ENCODE results near the gene DCX.

The DCX gene

DNA sequence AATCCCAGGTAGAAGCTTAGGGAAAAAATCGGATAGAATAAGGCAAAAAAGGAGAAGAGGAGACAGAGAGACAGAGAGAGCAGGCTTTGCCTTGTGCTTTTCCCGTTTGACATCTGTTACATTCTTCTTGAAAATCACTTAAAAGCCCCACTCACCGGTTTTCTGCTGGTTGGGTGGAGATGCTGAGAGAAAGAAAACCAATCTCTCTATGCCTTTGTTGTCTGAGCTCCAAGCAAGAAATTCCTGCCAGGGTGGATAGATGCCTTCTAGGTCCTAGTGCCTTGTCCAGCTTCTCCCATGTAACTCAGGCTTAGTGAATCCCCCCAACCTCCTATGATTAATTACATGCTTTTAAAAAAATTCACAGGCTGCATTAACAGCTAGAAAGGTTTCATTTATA is at the start of gene DCX:
Gene DCX (minus strand): TSS at position 210 of the 400 bp plus-strand sequence. CDS start 1,794 bp downstream, outside the sequence.
- no peak for DNase-seq

DNA sequence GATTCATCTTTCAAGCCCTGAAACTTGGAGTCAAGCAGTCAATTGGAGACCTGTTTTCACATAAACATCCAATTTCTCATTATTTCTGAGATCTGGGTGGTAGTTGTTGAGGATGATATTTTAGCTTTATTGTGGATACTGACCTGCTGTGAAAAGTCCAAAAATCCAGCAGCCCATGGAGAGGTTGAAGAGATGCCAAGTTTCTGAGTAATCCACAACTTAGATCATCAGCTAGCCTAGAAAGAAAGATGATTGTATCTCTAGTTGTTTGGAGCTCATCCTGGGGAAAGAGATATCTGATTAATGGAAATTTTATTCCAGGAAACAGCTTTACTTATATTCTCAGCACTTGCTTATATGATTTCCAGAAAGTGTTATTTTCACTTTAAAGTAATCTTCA is 48.6 kb upstream of the DCX start:
- DNase-seq: no peak

DNA sequence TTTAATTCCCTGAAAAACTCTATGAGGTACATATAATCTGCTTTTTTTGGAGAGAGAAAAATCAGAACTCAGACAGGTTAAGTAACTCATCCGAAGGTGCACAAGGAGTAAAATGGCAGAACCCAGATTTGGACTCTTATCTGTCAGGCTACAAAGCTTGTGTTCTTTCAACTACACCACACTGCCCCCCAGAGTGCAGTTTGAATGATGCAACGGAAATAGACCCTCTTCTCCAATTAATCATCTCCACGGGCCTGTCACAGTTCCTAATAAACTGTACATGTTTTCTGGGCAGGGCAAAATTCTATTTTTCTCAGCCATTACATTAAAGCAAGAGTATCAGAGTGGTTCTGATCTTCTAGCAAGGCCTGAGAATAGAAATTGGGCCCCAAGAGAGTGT is 35.3 kb upstream of the DCX start:
- no peak for DNase-seq

DNA sequence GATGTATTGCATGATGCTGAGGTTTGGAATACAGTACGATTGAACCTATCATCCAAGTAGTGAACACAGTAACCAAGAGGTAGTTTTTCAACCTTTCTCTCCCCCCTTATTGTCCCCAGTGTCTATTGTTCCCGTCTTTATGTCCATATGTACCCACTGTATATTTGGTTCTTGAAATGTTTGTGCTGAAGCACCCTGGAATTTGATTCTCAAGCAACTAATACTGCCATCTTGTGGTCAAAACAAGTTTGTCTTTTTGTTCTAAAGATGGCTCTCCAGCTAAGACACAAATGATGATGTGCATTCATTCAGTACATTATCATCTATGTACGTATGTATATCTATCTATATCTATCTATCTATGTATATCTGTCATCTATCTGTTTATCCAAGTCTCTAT is 33.5 kb upstream of the DCX start:
- DNase-seq: no peak

DNA sequence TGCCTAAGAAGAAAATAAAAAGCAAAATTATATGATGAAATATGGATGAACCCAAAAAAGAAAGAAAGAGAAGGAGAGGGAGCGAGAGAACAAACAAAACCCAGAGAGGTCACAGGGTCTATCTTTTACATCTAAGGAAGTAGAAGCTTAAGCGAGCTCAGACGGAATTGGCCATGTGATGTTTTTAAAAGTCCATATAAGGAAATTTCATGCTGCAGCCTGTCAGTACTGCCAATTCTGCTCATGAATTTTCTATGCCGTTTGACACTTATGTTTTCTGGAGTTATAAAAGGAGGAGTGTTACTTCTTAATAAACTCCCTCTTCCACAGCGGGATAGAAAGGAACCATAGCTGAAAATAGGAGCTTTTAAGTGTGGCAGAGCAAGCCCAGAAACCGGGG is 32.9 kb upstream of the DCX start:
- DNase-seq: no peak

DNA sequence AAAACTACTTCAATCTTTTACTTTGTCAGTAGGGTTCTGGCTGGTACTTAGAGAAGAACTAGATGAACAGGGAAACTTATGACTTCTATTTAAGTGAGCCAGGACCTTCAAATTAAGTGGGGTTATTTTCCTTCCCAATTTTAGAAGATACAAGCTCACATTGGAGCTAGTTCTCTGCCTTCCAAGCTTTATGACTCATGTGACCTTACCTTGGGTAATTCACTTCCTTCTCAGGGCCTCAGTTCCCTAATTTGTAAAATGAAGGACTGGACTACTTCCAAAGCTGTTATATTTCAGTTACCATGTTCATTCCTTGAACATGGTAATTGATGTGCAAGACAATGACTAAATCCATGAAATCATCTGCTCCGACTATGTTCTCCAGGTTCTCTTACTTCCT is 32.0 kb upstream of the DCX start:
- DNase-seq: no peak

DNA sequence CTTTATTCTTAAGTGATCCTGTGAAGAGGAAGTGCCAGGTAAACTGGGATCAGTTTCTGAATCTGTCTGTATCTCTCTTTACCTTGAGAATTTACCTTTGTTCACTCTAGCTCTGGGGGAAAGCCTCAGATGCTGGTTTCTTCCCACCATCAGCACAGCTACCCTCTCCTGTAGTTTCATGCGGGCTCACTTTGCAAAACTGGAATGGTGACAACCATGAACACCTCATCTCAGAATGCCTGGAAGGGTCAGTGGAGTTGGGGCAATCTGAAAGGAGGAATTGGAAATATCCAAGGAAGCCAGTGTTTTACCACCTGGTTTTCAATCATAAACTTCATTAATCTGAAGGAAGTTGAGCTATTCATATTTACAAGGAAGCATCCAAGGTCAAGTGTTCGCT is 30.8 kb upstream of the DCX start:
- DNase-seq: no peak

DNA sequence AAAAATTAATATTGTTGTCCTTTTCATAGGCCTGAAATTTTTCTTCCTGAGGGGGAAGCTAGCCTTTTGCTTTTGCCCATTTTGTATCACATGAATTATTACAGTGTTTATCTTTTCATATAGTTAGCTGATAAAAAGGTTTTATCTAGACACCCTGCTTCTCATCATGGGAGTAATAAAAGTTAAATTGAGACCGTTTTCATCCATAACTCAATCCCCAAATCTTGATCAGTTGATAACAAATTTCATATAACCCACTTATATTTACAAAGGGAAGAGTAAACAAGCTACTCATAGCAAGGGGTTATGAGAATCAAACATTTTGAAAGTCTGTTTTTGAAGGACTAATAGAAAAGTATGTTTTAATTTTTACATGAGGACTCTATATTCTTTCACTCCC is 23.5 kb upstream of the DCX start:
- DNase-seq: no peak

DNA sequence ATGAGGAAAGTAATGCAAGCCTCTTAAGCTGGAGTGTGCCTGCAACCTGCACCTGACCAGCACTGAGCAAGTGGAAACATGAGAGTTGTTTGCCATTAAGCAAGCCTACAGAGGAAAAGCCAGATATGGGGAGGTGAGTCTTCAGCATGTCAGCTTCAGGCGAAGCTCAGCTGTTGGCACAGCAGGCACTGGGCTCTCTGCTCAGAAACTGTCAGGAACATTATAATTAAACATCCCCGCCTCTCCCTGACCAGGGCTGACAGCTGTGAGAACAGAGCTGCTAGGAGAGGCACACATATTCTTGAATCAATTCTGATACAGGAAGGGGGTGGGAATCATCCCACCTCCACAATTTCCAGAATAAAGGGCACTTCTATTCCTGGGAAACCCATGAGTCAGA is 19.0 kb upstream of the DCX start:
- DNase-seq: no peak

DNA sequence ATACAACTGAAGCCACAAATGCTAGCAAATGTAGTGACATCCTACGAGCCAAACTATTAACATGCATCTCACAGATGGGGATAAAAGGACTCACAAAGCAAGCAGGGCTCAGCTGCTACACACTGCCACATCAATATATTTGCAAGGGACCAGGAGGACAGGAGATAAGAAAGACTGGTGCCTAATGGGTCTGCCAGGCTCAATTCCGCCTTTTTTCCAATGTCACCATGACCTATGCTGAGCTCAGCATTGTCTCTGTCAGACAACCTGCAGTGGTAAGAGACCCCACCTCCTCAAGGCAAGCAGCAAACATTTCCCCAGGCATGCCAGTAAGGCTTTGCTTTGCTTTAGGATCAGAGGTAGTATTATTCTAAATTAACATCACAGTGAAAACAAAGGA is 435 bp downstream of the DCX start:
- DNase-seq: no peak

DNA sequence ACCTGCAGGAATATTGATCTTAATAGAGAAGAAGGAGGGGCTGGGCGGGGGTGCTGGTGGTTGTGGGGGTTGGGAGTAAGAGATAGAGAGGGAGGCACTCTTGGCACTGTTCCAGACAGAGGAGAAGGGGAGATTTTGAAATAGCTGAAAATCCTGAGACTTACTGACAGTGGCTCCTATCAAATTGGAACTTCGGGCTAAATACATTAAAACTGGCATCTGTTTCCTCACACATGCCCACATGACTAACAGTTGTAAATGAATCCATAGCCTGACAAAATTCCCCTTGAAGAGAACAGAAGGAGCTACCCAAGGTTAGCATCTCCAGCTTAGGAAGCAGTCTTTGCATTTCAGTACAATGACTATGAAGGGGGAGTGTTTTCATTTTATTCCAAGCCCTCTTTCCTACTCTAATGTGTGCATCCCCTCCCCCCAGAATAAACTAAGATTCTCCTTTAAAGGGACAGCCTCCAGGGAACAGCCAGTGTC is 1.4 kb downstream of the DCX start:
- no peak for DNase-seq

DNA sequence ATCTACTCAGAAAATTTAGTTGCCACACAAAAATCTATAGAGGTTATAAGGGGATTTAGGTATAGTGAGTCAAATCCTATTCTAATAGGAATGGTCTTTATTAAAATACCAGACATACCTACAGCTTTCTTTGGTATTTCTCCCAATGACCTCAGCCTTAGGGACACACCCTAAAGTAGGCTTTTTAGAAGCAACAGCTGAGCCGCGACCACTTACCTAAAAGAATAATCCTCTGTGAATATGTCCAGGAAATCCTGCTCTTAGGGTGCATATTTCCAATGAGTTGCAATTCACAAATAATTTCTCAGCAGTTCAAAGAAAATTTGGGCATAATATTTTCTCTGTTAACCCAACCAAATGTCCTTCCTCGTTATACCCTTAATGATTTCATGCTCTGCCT is 2.7 kb downstream of the DCX start:
- no peak for DNase-seq

DNA sequence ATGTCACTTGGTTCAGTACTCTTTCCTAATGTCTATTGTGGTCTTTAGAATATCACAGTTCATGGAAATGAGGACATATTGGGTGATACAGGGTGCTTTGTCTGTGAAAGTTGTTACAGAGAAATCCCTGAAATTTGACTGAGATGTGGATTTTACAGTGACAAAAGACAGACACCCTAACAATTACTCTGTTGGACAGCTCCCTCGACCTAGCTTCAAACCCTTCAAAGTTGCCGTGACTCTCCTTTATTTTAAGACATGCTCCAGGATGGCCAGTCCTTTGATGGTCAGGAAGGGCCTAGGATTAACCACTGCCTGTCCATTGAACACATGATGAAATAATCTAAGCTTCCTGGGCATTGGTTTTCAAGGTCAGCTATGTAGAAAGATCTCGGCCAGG is 4.0 kb downstream of the DCX start:
- no peak for DNase-seq

DNA sequence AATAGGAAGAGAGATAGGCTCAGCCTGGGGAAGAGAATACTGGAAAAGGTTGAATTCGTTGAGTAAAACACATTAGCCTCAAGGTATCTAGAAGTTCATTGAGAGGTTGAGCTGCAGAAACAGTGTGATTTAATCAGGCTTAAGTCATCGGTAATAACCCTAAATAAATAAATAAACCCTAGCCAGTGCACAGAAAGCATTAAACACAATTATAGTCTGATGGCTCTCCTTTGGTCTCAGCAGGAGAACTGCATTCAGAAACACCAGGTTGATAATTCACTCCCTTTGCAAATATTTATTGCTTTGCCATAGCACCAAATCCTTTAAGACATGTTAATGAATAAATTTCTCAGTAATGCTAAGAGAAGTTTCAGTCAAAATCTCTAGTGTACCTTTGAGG is 9.6 kb downstream of the DCX start:
- no peak for DNase-seq

DNA sequence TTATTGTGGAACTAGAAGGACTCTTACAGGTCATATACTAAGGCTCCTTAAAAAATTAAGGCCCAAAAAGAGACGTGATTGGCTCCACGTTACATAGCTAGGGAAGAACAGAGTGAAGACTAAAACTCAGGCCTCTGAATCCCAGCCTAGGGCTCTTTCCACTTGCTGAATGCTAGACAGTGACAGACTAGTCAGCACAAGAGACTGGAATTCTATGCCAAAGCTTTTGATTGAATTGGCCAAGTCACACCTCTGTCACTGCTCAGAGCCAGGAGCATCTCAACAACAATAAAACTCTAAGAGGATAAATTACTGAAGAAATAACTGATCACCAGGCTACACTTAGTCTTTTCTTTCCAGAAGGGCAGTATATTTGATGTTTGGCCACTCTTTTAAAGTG is 16.8 kb downstream of the DCX start:
- DNase-seq: no peak

DNA sequence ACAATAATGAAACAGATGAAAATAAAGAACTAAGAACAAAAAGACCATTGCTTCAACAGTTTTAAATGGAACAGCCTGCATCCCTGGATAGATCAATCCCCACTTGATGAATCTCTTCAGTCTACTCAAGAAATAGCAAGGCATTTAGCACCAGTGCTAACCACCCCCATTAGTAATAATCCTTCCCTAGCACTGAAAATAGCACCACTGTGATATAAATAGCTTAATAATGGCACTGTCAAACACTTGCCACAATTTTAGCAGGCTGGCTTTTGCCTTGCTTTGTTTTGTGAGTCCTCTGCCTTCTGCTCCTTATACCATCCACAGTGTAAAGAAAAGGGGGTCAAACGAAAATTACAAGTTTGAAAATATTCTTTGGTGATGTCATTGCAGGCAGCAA is 17.4 kb downstream of the DCX start:
- no peak for DNase-seq

DNA sequence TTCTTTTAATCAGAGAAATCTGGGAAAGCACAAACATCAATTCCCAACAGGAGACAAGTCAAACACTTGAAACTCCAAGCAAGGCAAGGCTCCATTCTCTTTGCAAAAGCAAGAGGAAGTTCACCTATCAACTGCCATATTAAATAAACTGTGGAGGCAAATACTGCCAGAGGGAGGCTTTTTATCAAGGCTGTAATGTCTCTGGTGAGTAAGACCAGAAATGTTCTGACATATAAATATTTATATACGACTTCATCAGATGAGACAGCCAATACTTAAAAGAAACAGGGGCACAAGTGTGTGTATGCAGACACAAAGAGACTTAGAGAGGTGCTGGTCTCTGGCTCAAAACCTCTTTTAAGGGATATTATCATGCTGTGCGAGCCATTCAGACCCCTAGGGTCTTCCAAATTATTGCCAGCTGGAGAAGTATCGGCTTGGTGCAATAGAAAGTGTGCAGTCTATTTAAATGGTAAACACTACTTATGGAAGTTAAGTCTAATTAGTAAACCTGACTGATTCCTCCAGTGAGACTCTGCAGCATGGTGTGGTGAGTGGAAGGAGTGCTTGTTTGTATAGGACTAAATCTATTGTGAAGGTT is 24.4 kb downstream of the DCX start:
- DNase-seq: no peak

DNA sequence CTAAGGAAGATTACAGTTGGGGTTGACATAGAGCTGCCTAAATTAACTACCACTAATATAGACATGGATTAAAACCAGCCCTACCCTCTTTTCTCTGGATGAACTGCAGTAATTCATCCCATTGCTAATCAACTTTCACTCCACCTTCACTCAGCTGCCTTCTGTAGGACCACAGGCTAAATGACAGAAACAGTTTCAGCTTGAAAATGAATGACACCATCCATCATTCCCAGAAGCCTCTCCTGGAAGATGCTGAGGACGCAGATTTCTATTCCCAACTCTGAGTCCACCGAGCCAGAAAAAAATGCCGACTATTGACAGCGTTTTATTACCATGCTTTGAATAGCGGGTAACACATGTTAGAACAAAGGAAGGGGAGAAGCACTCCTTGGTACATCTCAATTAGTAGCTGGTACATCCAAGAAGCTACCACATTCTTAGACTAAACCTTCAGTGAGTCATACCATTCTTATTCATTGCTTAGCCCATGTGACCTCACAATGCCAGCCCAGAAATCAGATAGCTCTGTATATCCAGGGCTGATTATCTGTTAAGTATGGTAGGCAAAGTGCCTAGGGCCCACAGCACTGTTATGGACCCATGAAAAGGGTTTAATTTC is 25.3 kb downstream of the DCX start:
- DNase-seq: no peak

DNA sequence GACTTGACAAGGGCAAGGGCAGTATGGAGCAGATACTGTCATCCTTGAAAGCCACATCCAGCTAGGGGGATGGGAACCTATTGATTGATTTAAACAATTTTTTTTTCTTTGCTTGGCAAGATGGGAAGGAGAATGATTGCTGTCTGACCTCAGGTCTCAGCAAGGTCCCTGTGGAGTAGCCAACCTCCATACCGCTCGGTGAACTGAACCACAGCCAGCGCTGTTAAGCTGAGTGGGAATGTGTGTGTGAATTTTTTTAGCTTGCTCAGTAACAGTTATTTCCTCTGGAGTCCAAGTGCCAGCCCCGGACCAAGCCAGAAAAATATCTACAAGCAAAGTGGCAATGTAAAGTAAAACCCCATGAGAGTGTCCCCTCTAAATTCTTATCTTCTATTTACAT is 25.9 kb downstream of the DCX start:
- no peak for DNase-seq

DNA sequence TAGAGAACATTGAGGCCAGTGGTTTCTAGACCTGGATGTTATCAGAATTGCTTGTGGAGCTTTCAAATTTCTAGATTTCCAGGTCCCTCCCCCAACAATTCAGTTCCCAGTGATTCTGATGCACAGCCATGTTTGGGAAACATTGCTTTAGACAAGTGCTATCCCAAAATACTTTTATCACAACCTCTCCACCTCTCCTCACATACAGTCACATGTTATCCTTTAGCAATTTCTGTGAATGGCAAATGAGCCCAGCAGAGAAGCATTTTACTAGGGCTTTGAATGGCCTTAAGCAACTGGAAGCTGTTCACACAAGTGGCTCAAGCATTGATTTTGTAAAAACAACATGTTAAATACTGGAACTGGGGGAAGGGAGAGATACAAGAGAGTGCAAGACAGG is 29.7 kb downstream of the DCX start:
- DNase-seq: no peak

DNA sequence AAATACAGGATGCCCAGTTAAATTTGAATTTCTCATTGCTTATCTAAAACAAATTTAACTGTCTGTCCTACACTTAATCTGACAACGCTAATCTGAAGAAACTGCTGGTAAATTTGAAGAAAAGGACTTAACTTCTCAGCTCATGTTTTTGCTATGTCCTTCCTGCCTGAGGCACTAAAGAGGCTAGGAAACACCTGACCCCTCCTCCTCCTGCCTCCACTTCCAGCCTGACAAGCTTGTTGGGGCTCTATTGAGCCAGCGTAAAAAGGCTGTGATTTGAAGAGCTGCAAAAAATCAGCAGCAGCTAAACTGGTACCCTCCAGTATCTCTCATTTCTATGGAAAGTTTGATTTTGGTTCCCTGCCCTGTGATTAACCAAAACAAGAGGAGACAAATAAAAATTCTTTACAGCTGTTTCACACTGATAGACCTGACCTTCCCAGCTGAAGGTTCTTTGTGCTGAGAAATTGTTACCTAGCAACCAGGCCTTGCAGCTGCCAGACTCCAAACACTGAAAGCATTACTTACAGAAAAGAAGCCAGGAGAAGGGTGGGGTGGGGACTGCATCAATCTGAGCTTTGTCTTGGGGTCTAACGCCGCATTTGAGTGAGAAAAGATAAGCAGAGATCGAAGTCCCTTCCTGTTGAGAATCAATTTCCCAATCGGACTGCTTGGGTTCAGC is 35.0 kb downstream of the DCX start:
- no peak for DNase-seq

DNA sequence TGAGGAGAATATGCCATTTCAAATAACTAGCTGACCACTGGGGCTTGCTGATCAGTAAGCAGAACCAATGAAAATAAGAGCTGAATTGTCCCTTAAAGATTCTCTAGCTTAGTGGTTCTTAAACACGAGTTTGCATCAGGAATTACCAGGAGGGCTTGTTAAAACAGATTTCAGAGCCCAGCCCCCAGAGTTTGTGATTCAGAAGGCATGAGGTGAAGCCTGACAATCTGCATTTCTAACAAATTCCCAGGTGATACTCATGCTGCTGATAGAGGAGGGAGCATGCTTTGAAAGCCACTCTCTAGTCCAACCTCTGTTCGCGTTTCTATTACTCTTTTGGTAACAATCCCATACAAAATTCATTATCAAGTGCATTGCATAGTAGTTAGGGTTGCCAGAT is 35.5 kb downstream of the DCX start:
- no peak for DNase-seq

DNA sequence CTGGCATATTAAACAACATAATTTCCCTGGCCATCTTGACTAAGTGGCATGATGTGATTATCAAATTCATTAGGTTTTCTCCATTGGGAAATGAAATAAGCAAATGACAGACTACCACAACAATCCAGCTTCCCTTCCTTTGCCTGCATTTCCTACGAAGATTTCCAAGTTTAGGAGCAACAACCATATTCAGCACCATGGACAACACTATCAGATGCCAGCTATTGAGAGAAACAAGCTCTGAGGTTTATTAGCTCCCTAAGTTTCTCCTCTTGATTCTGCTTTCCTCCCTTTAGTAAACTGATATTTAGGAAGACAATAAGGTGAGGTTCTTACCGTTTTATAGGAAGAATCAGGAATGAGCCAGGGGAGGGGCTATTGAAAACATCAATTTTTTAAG is 36.2 kb downstream of the DCX start:
- no peak for DNase-seq

DNA sequence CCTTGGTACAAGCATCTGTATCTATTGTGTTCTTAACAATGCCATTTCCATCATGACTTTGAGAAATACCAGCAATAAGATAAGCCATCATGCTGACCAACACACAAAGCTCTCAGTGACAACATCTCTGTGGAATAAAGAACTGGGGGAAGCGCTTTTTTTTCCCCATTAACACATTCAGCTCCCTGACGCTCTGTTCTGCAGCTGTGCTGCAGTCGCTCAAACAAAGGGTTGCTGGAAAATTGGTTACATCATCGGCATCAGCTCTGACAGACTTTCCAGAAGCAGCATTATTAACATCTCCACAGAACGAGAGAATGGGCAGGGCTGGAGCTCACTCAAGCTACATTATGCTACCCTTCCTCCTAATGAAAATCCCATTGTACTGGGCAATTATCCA is 39.9 kb downstream of the DCX start:
- DNase-seq: no peak

Measured in stimulated activated naive CD4-positive, alpha-beta T cell treated with Interleukin-2 at 50 U/mL for 16 hours (primary cell).